GM21576 (cell line): ENCODE data around the gene OR2Y1.
"Not testable (repeated sequence)": the region's sequence is repeated elsewhere in the genome, so short reads cannot be mapped to it uniquely, and the experiment has no call there.

Experiments
- ATAC-seq: cut with Tn5 transposase; IDR thresholded peaks from one replicate; pipeline ENCODE4 v1.9.1; 2021; ENCODE audit warnings: mild to moderate bottlenecking, moderate library complexity; ENCODE audit not compliant: unreplicated experiment

Gene OR2Y1

GRCh38 chr5:180739958-180740357 is at the start of gene OR2Y1:
TSS of gene OR2Y1 (minus strand) at chr5:180740058. CDS start at chr5:180740058, 0 bp downstream.
- no peak for ATAC-seq

GRCh38 chr5:180788651-180789410 is 49.0 kb upstream of the OR2Y1 start:
- not testable (repeated sequence) for ATAC-seq

GRCh38 chr5:180787711-180788431 is 48.0 kb upstream of the OR2Y1 start:
- ATAC-seq, result no peak

GRCh38 chr5:180786531-180787398 is 46.9 kb upstream of the OR2Y1 start:
- no peak for ATAC-seq

- ATAC-seq, result no peak
Observed at GRCh38 chr5:180785794-180786221, 46.0 kb upstream of the OR2Y1 start.

GRCh38 chr5:180785121-180785781 is 45.4 kb upstream of the OR2Y1 start:
- no peak for ATAC-seq

GRCh38 chr5:180784497-180785097 is 44.7 kb upstream of the OR2Y1 start:
- ATAC-seq, result peak; percentile 70

GRCh38 chr5:180783340-180784052 is 43.6 kb upstream of the OR2Y1 start:
- no peak for ATAC-seq

- ATAC-seq, result no peak
Observed at GRCh38 chr5:180782748-180783147, 42.9 kb upstream of the OR2Y1 start.

GRCh38 chr5:180781900-180782326 is 42.1 kb upstream of the OR2Y1 start:
- ATAC-seq, result not testable (repeated sequence)

GRCh38 chr5:180779985-180780610 is 40.2 kb upstream of the OR2Y1 start:
- no peak for ATAC-seq

GRCh38 chr5:180777475-180777874 is 37.6 kb upstream of the OR2Y1 start:
- no peak for ATAC-seq

- no peak for ATAC-seq
Observed at GRCh38 chr5:180776376-180776775, 36.5 kb upstream of the OR2Y1 start.

GRCh38 chr5:180775624-180776023 is 35.8 kb upstream of the OR2Y1 start:
- no peak for ATAC-seq

GRCh38 chr5:180771839-180772238 is 32.0 kb upstream of the OR2Y1 start:
- ATAC-seq, result no peak

- no peak for ATAC-seq
Observed at GRCh38 chr5:180769821-180770220, 30.0 kb upstream of the OR2Y1 start.

GRCh38 chr5:180755601-180756000 is 15.7 kb upstream of the OR2Y1 start:
- no peak for ATAC-seq

- no peak for ATAC-seq
Observed at GRCh38 chr5:180744253-180744652, 4.4 kb upstream of the OR2Y1 start.

GRCh38 chr5:180742727-180743126 is 2.9 kb upstream of the OR2Y1 start:
- no peak for ATAC-seq
